Ascending aorta (tissue), 2 donors: ENCODE results near the gene FAM110D. TPM values are rescaled to one million over a fixed set of nuclear protein-coding genes. Genes with fewer than 3 reads are reported as not detected.

Source experiments
- DNase-seq, 2 donors: peaks; one replicate each; pipeline ENCODE4 v3.0.0-alpha.2; 2019; ENCODE audit warnings: low spot score in 2 of 2
- H3K27ac ChIP-seq, 2 donors: fragments of 200-600 bp; sonication (generic); one replicate each; pipeline ENCODE4 v1.5.1; 2016 to 2017; ENCODE audit warnings: mild to moderate bottlenecking in 1 of 2
- H3K27me3 ChIP-seq: fragments of 200-600 bp; sonication (generic); one replicate; pipeline ENCODE4 v1.5.1; 2017
- H3K36me3 ChIP-seq, 2 donors: fragments of 200-600 bp; sonication (generic); one replicate each; pipeline ENCODE4 v1.5.1; 2016
- H3K4me1 ChIP-seq, 2 donors: fragments of 200-600 bp; sonication (generic); one replicate each; pipeline ENCODE4 v1.5.1; 2016 to 2017; ENCODE audit warnings: mild to moderate bottlenecking in 1 of 2
- H3K4me3 ChIP-seq, 2 donors: fragments of 200-600 bp; sonication (generic); one replicate each; pipeline ENCODE4 v1.5.1; 2016 to 2017; ENCODE audit warnings: mild to moderate bottlenecking in 1 of 2
- H3K9me3 ChIP-seq, 2 donors: fragments of 200-600 bp; sonication (generic); one replicate each; pipeline ENCODE4 v1.5.1; 2016
- intact Hi-C: fragments of 100-400 bp; cut with DNase I; formaldehyde crosslinking; loops from one replicate; pipeline ENCODE4 v1.15.1; 2023
- total RNA-seq: library from RNA; depleted of rRNA; stranded (reverse); fragments of >200 nt; gene quantifications from one replicate; pipeline ENCODE4 v1.1.0, GENCODE V29; 2016
- TF ChIP-seq, protein P1 (sequence below), 3 experiments: fragments of 200-600 bp in 2 of 3; fragments of 450-650 bp in 1 of 3; sonication (generic) in 2 of 3; IDR thresholded peaks; one replicate each; pipeline ENCODE4 v1.5.1; 2016 to 2019; ENCODE audit warnings: antibody characterized with exemption in 3 of 3, mild to moderate bottlenecking in 1 of 3, moderate library complexity in 1 of 3

FAM110D gene
- total RNA-seq, 1 donor from 2014 or later: 60.0 TPM

DNA sequence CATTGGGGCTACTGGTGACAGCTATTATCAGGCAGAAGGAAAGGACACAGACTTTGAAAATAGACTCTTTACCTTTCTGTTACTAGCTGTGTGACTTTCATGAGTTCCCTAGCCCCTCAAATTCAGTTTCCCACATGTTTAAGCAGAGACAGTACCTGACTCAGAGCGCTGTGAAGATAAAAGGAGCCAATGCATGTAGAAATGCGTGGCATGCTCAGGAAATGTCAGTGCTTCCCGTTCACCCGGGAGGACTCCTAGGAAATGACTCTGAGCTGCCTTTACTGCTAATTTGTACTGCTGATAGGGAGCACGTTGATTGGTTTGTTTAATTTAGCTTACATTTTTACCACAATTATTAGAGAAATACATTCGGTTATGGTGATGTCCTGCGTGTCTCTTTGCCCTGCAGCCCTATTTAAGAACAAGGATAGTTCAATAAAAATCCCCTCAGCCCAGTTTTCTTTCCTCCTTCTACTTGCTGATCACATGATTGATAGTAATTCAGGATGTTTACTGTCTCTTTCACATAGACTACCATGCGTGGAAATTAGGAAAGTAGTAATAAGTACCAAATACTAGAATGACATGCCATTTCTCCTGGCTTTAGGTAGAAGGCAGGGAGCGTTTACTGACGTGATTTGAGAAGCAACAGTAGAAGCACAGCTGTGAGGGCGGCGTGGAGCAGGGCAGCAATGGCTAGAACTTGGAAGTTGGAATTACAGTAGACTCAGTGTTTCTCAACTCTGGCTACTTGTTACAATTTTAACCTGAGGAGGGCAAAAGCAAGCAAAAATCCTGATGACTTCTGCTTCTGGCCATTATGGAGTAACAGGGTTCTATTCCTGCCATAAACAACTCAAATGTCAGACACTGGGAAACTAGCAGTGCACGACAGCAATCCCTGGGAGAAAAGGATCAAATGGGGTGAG lies 31.4 kb upstream of the FAM110D start:
- Histone ChIP-seq H3K27ac (no peak overlapping the region), H3K4me1 (no peaks in the 10 kb centered on the region), H3K27me3 (no peaks in the 10 kb centered on the region), H3K36me3 (no peaks in the 10 kb centered on the region), H3K9me3 (no peaks in the 10 kb centered on the region), H3K4me3 (no peak overlapping the region)
- no peak for DNase-seq
- intact Hi-C loops: no loop called here
- TF ChIP-seq, protein P1, sequence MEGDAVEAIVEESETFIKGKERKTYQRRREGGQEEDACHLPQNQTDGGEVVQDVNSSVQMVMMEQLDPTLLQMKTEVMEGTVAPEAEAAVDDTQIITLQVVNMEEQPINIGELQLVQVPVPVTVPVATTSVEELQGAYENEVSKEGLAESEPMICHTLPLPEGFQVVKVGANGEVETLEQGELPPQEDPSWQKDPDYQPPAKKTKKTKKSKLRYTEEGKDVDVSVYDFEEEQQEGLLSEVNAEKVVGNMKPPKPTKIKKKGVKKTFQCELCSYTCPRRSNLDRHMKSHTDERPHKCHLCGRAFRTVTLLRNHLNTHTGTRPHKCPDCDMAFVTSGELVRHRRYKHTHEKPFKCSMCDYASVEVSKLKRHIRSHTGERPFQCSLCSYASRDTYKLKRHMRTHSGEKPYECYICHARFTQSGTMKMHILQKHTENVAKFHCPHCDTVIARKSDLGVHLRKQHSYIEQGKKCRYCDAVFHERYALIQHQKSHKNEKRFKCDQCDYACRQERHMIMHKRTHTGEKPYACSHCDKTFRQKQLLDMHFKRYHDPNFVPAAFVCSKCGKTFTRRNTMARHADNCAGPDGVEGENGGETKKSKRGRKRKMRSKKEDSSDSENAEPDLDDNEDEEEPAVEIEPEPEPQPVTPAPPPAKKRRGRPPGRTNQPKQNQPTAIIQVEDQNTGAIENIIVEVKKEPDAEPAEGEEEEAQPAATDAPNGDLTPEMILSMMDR (IDR thresholded peaks at IDR 0.05): no peak

- Histone ChIP-seq H3K36me3 (no peaks in the 10 kb centered on the region), H3K27me3 (no peaks in the 10 kb centered on the region), H3K4me3 (no peak overlapping the region), H3K4me1 (no peaks in the 10 kb centered on the region), H3K9me3 (no peaks in the 10 kb centered on the region), H3K27ac (no peak overlapping the region)
- no peak for DNase-seq
- TF ChIP-seq, protein P1 (IDR thresholded peaks at IDR 0.05): no peak
- intact Hi-C loops: no loop called here
Measured at GRCh38 chr1:26129778-26130177, 29.1 kb upstream of the FAM110D start.

DNA sequence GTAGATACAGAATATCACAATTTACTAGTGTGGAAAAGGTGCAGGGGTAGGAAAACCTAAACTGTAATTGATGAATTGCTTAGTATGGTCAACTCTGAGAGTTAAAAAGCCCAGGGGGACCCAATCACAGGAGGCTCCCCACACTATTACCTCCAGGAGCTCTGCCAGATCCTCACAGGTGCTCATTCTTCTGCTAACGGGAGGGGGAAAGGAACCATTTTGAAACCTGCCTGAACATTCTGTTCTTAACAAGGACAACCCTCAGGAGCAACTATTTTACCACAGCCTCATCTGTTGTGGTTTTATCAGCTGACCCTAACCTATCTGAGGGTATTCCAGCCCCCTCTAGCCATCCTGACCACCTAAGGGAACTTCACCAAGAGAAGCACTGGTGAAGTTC lies 28.2 kb upstream of the FAM110D start:
- H3K4me1 ChIP-seq: no peaks in the 10 kb centered on the region
- H3K36me3 ChIP-seq: no peaks in the 10 kb centered on the region
- TF ChIP-seq, protein P1 (IDR thresholded peaks at IDR 0.05): no peak
- no peak overlapping the region for H3K4me3 ChIP-seq
- H3K27me3 ChIP-seq: no peaks in the 10 kb centered on the region
- DNase-seq: no peak
- H3K9me3 ChIP-seq: no peaks in the 10 kb centered on the region
- H3K27ac ChIP-seq: no peak overlapping the region
- intact Hi-C loops: no loop called here

DNA sequence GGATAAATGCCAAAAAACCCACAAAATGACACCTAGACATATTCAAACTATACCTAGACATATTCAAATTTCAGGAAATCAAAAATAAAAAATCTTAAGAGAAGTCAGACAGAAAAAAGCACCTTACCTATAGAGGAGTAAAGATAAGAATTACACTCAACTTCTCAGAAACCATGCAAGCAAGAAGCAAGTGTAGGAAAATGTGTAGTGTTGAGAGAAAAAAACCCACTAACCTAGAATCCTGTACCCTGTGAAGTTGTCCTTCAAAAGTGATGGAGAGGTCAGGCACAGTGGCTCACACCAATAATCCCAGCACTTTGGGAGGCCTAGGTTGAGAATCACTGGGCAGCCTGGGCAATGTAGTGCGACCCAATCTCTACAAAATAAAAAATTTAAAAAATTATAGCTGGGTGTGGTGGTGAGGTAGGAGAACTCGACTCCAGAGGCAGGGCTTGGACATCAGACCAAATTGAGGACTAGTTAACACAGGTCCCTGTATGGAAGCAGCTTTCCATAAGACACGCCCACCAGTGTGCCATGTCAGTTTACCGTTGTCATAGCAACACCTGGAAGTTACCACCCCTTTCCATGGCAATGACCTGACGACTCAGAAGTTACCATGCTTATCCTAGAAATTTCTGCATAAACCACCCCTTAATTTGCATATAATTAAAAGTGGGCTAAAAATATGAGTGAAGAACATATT lies 26.6 kb upstream of the FAM110D start:
- Histone ChIP-seq H3K27me3 (no peaks in the 10 kb centered on the region), H3K9me3 (no peaks in the 10 kb centered on the region), H3K4me3 (no peak overlapping the region), H3K4me1 (no peaks in the 10 kb centered on the region), H3K27ac (no peak overlapping the region), H3K36me3 (no peaks in the 10 kb centered on the region)
- no peak for DNase-seq
- intact Hi-C loops: no loop called here
- TF ChIP-seq, protein P1 (IDR thresholded peaks at IDR 0.05): no peak

- TF ChIP-seq, protein P1 (IDR thresholded peaks at IDR 0.05): no peak
- Histone ChIP-seq H3K27me3 (no peaks in the 10 kb centered on the region), H3K36me3 (no peaks in the 10 kb centered on the region), H3K9me3 (no peaks in the 10 kb centered on the region), H3K4me1 (no peaks in the 10 kb centered on the region), H3K4me3 (no peak overlapping the region), H3K27ac (no peak overlapping the region)
- intact Hi-C loops: no loop called here
- DNase-seq: no peak
Measured at GRCh38 chr1:26132834-26133167, 26.1 kb upstream of the FAM110D start.
